Skeletal muscle tissue (tissue), 4 donors: ENCODE measurements around the gene ASPHD2. TPM values are rescaled to one million over a fixed set of nuclear protein-coding genes. Genes with fewer than 3 reads are reported as not detected.

ENCODE experiments used
- H3K27ac ChIP-seq: one replicate; pipeline ENCODE4 v1.7.0; 2013; ENCODE audit warnings: mild to moderate bottlenecking, low read depth, low read length, inconsistent platforms
- H3K27me3 ChIP-seq, 3 donors: one replicate each; pipeline ENCODE4 v1.7.0; 2013; ENCODE audit warnings: low read length in 3 of 3; ENCODE audit not compliant: control insufficient read depth in 3 of 3, insufficient read depth in 3 of 3
- H3K36me3 ChIP-seq, 3 donors: one replicate each; pipeline ENCODE4 v1.7.0; 2013; ENCODE audit warnings: low read length in 3 of 3; ENCODE audit not compliant: control insufficient read depth in 3 of 3, insufficient read depth in 3 of 3
- H3K4me1 ChIP-seq, 3 donors: one replicate each; pipeline ENCODE4 v1.7.0; 2013; ENCODE audit warnings: low read length in 3 of 3, mild to moderate bottlenecking in 3 of 3; ENCODE audit not compliant: control insufficient read depth in 3 of 3, insufficient read depth in 3 of 3
- H3K4me3 ChIP-seq, 3 donors: one replicate each; pipeline ENCODE4 v1.7.0; 2013; ENCODE audit warnings: low read length in 3 of 3
- H3K9ac ChIP-seq, 3 donors: one replicate each; pipeline ENCODE4 v1.7.0; 2013; ENCODE audit warnings: low read length in 3 of 3, mild to moderate bottlenecking in 3 of 3, moderate library complexity in 2 of 3, low read depth in 1 of 3
- H3K9me3 ChIP-seq, 3 donors: one replicate each; pipeline ENCODE4 v1.7.0; 2013; ENCODE audit warnings: low read length in 3 of 3; ENCODE audit not compliant: control insufficient read depth in 3 of 3
- total RNA-seq: library from RNA; depleted of rRNA; stranded (reverse); fragments of >200 nt; gene quantifications from one replicate; pipeline ENCODE4 v1.2.3, GENCODE V29; 2014
- donor health status: Osteomylitis.

ASPHD2 gene
- total RNA-seq, 1 donor from 2014 or later = 1.0 TPM

- H3K27ac ChIP-seq = no peak overlapping the region
- H3K9ac ChIP-seq = peak overlapping the region in 1 of 3 donors; percentile 27
- peak overlapping the region in 2 of 3 donors; percentile 5 to 13 for H3K4me3 ChIP-seq
- no peaks in the 10 kb centered on the region for H3K27me3 ChIP-seq
- peaks cover 5 to 32% (median 30%) of the 10 kb centered on the region in 3 donors for H3K36me3 ChIP-seq
- H3K9me3 ChIP-seq = no peaks in the 10 kb centered on the region
- peaks cover 38 to 59% (median 58%) of the 10 kb centered on the region in 3 donors for H3K4me1 ChIP-seq
Observed at GRCh38 chr22:26481112-26481693, 52.1 kb downstream of the ASPHD2 start.

DNA sequence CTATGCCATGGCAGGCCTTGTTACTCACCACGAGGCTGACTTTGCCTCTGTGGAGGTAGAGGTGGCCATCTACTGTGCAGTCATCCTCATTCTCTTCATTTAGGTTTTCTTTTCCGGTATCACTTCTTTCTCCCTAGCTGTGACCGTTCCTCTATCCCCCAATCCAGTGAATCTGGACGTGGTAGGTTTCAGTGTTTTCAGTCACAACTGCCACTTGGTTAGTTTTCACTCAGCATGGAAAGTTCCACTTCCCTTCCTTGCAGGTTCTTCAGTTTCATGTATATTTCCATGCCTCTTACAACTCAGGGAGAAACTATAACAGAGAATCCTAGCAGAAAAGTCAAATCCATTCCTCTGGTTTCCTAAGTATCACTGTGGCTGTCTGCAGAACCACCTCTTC, 52.6 kb downstream of the ASPHD2 start:
- no peaks in the 10 kb centered on the region for H3K27me3 ChIP-seq
- H3K36me3 ChIP-seq = peaks cover 3 to 27% (median 25%) of the 10 kb centered on the region in 3 donors
- no peaks in the 10 kb centered on the region for H3K9me3 ChIP-seq
- peak overlapping the region; percentile 4 to 27 (median 8) for H3K9ac ChIP-seq
- peaks cover 38 to 59% (median 58%) of the 10 kb centered on the region in 3 donors for H3K4me1 ChIP-seq
- H3K4me3 ChIP-seq = peak overlapping the region in 1 of 3 donors; percentile 13
- no peak overlapping the region for H3K27ac ChIP-seq

DNA sequence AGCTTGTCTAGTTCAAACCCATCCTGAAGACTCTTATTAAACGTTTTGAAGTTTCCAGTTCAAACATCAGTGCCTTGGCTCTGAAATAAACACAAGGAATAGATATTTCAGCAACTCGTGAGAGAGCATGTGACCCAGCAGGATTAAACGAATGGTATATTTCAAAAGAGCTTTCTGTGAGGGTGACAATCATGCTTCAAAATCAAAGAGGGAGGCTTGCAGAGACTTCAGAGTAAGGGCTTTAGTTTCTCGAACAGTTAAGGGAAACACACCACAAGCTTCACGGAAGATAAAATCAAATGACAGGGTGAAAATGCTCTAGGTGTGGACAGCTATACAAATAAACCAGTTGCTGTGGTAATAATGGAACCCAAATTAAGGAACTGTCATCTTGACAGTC, 53.1 kb downstream of the ASPHD2 start:
- Histone ChIP-seq H3K9me3 (no peaks in the 10 kb centered on the region), H3K27ac (peak overlapping the region; percentile 98), H3K36me3 (peaks cover 0 to 23% (median 20%) of the 10 kb centered on the region in 3 donors), H3K4me3 (peak overlapping the region in 1 of 3 donors; percentile 13), H3K27me3 (no peaks in the 10 kb centered on the region), H3K9ac (peak overlapping the region; percentile 98 to 99 (median 98)), H3K4me1 (peaks cover 38 to 59% (median 58%) of the 10 kb centered on the region in 3 donors)

DNA sequence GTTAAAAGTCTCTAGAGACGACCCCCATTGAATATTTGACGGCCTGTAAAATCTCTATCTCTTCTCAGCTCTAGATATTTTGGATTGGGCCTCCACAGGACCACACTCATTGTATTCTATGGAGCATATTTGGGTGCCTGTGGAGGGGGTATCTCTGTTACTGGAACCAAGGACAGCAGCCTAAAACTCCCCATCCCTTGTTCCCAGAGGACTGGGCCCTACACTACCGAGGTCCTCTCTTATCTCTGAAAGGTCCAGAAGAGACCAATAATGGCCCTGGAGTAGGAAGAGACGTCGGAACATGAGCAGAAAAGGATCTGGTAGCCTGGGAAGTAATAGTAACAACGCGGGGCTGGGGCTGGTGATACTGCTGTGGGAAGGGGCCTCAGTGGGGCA, 54.0 kb downstream of the ASPHD2 start:
- Histone ChIP-seq H3K27me3 (no peaks in the 10 kb centered on the region), H3K27ac (peak overlapping the region; percentile 98), H3K9me3 (no peaks in the 10 kb centered on the region), H3K36me3 (peaks cover 3 to 22% (median 18%) of the 10 kb centered on the region in 3 donors), H3K9ac (peak overlapping the region; percentile 98 to 99 (median 98)), H3K4me1 (peaks cover 38 to 59% (median 58%) of the 10 kb centered on the region in 3 donors), H3K4me3 (peak overlapping the region; percentile 90 to 96 (median 94))

GRCh38 chr22:26483439-26484359, 54.6 kb downstream of the ASPHD2 start, which contains the start of the genes HPS4 and SRRD:
TSS of gene HPS4 (minus strand) at chr22:26483783. CDS start at chr22:26481762, 2,021 bp downstream.
TSS of gene SRRD (plus strand) at chr22:26483877. CDS start at chr22:26483891, 14 bp downstream.
- peak within 1 kb of the TSS; percentile 98 for H3K27ac ChIP-seq
- no peaks in the 10 kb centered on the region for H3K27me3 ChIP-seq
- no peaks in the 10 kb centered on the region for H3K9me3 ChIP-seq
- peak within 1 kb of the TSS; percentile 98 to 99 (median 98) for H3K9ac ChIP-seq
- H3K36me3 ChIP-seq = peaks cover 10 to 28% (median 24%) of the 10 kb centered on the region in 3 donors
- peaks cover 38 to 59% (median 58%) of the 10 kb centered on the region in 3 donors for H3K4me1 ChIP-seq
- H3K4me3 ChIP-seq = peak within 1 kb of the TSS; percentile 94 to 99 (median 96)

- Histone ChIP-seq H3K9ac (peak overlapping the region; percentile 43 to 99 (median 98)), H3K4me3 (peak overlapping the region; percentile 94 to 99 (median 96)), H3K27ac (peak overlapping the region; percentile 98), H3K9me3 (no peaks in the 10 kb centered on the region), H3K36me3 (peaks cover 16 to 34% (median 31%) of the 10 kb centered on the region in 3 donors), H3K27me3 (no peaks in the 10 kb centered on the region), H3K4me1 (peaks cover 38 to 55% (median 54%) of the 10 kb centered on the region in 3 donors)
Observed at GRCh38 chr22:26484360-26484706, 55.3 kb downstream of the ASPHD2 start.

DNA sequence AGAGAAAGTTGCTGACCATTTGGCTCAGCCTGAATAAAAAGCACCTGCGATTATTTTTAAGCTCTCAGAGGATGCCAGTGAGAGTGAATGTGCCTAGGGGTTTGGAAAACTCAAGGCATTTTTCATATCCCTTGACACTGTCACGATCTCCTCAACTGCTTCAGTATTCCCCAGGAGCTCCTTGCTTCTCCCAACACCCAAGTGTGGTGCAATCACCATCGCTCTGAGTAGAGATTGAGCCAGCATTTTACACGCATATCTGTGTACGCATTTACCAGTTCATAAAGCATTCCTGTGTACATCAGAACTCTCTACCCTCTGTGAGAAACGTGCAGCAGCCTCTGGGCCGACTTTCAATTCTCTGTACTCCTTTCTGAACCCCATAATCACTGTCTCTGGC, 56.0 kb downstream of the ASPHD2 start:
- Histone ChIP-seq H3K27me3 (no peaks in the 10 kb centered on the region), H3K4me1 (peaks cover 36 to 48% (median 48%) of the 10 kb centered on the region in 3 donors), H3K36me3 (peaks cover 23 to 41% (median 38%) of the 10 kb centered on the region in 3 donors), H3K9me3 (no peaks in the 10 kb centered on the region), H3K4me3 (peak overlapping the region in 1 of 3 donors; percentile 99), H3K9ac (peak overlapping the region; percentile 43 to 99 (median 98)), H3K27ac (peak overlapping the region; percentile 98)

DNA sequence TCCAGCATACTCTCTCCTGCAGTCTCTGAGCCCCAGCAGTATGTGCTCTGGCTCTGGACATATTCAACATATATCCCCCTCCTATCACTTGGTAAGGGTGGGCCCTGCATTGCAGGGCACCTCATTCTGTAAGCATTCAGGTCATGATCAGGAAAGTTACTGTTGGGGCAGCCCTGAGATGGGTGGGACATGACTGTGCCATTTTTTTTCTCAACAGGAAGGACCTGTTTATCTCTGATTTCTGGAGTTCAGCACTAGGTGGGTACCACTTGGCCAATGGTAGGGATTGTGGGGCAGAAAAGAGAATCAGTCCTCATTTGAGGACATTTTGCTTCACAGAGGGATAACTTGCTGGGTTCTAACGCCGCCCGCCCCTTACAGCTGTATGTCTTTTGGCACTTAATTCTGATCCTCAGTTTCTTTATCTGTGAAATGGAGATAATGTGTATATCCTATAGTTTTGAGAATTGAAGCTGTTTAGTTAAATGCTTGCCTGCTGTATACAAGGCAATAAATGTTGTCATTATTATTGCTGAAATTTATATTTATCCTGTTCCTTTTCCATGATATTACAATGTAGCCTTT, 56.8 kb downstream of the ASPHD2 start:
- H3K4me1 ChIP-seq = peaks cover 29 to 39% (median 39%) of the 10 kb centered on the region in 3 donors
- no peak overlapping the region for H3K4me3 ChIP-seq
- H3K9ac ChIP-seq = no peak overlapping the region
- H3K27ac ChIP-seq = no peak overlapping the region
- peaks cover 28 to 45% (median 38%) of the 10 kb centered on the region in 3 donors for H3K36me3 ChIP-seq
- no peaks in the 10 kb centered on the region for H3K27me3 ChIP-seq
- no peaks in the 10 kb centered on the region for H3K9me3 ChIP-seq

GRCh38 chr22:26486394-26486793, 57.3 kb downstream of the ASPHD2 start:
- no peak overlapping the region for H3K4me3 ChIP-seq
- no peak overlapping the region for H3K9ac ChIP-seq
- peaks cover 24 to 34% (median 34%) of the 10 kb centered on the region in 3 donors for H3K4me1 ChIP-seq
- H3K36me3 ChIP-seq = peaks cover 32 to 45% (median 41%) of the 10 kb centered on the region in 3 donors
- no peak overlapping the region for H3K27ac ChIP-seq
- H3K9me3 ChIP-seq = no peaks in the 10 kb centered on the region
- no peaks in the 10 kb centered on the region for H3K27me3 ChIP-seq
